ENCODE data around the gene CABCOCO1.

CABCOCO1 gene

DNA sequence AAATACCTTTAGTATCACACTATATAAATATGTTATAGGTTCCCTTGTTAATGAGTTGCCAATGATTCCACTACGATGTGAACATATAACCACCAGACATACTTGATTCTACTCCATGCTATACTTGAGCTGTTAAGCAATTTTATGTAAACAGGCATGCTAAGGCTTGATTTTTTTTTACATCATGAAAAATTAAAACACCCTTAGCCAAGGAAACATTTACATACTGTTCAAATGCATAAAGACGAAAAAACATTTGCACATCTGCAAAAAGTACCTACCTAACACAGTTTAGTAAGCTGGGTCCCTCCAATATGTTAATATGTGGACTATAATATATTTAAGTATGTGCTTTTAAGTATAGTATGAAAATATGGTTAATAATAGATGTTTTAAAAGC is 9.0 kb upstream of the CABCOCO1 start:
- no peaks in the 10 kb centered on the region for H3K36me3 ChIP-seq (replicated peaks; ENCODE audit: low read depth, low read length)
- no peak overlapping the region for H3K4me3 ChIP-seq (ENCODE audit: low read length)
- no peaks in the 10 kb centered on the region for H3K4me1 ChIP-seq (ENCODE audit: low read length)
- H3K79me2 ChIP-seq (ENCODE audit: low read length): no peaks in the 10 kb centered on the region
- H3K27me3 ChIP-seq (ENCODE audit: low read depth, low read length): no peaks in the 10 kb centered on the region
- H3K9me3 ChIP-seq (ENCODE audit: insufficient read depth, low read length): no peaks in the 10 kb centered on the region
- no peak overlapping the region for H2AFZ ChIP-seq (ENCODE audit: low read depth, low read length)
- H3K27ac ChIP-seq (ENCODE audit: low read length): no peak overlapping the region
- H3K4me2 ChIP-seq (ENCODE audit: low read length): no peak overlapping the region
- TF ChIP-seq, protein P1, sequence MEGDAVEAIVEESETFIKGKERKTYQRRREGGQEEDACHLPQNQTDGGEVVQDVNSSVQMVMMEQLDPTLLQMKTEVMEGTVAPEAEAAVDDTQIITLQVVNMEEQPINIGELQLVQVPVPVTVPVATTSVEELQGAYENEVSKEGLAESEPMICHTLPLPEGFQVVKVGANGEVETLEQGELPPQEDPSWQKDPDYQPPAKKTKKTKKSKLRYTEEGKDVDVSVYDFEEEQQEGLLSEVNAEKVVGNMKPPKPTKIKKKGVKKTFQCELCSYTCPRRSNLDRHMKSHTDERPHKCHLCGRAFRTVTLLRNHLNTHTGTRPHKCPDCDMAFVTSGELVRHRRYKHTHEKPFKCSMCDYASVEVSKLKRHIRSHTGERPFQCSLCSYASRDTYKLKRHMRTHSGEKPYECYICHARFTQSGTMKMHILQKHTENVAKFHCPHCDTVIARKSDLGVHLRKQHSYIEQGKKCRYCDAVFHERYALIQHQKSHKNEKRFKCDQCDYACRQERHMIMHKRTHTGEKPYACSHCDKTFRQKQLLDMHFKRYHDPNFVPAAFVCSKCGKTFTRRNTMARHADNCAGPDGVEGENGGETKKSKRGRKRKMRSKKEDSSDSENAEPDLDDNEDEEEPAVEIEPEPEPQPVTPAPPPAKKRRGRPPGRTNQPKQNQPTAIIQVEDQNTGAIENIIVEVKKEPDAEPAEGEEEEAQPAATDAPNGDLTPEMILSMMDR (IDR thresholded peaks at IDR 0.05; ENCODE audit: low read depth, low read length): no peak
- TF ChIP-seq EZH2phosphoT487 (IDR thresholded peaks at IDR 0.05; ENCODE audit: low read depth): no peak
- H4K20me1 ChIP-seq (ENCODE audit: insufficient read depth, low read length): no peaks in the 10 kb centered on the region
- H3K9ac ChIP-seq (ENCODE audit: low read length): no peak overlapping the region

DNA sequence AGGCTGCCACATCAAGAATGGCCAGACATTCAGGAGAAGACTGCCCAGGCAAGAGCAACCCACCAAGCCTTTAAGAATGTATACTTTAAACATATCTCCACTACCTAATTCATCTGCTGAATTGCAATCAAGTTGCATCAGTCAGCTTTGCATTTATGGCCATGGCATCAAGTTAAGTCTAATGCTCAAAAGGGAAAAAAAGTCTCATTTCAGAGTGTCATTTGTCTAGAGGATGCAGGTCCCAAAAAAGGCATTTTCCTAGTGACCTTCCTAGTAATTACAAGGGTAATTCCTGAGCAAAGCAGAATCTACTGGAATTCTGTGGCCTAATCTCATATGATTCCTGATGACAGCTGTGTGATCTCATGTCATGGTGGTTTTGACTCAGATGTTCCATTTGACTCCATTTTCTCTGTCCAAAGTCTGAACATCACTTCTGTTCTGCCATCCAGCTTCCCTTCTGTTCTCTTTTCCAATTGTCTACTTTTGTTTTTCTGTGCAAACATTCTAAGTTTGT is 7.3 kb upstream of the CABCOCO1 start:
- no peak overlapping the region for H2AFZ ChIP-seq (ENCODE audit: low read depth, low read length)
- TF ChIP-seq, protein P1 (IDR thresholded peaks at IDR 0.05; ENCODE audit: low read depth, low read length): no peak
- TF ChIP-seq EZH2phosphoT487 (IDR thresholded peaks at IDR 0.05; ENCODE audit: low read depth): no peak

DNA sequence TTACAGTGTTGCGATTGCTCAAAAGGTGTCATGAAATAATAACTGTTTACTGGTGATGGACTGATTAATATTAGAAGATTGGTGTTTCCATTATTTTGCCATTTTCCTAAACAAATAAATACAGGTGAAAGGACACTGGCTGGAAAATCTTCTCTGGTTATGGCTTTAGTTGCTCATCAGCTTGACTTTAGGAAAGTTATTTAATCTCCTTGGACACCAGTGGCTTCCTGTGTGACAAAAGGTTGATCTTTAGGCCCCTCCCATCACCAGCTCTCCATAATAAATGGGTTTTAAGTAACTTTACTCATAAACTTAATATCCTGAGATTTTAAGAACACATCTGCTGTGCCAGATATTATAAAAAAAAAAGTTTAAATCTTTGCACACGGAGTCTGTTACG is 737 bp downstream of the CABCOCO1 start:
- Histone ChIP-seq H3K9ac (ENCODE audit: low read length) (no peak overlapping the region), H3K4me2 (ENCODE audit: low read length) (no peak overlapping the region), H3K9me3 (ENCODE audit: insufficient read depth, low read length) (no peaks in the 10 kb centered on the region), H3K4me3 (ENCODE audit: low read length) (no peak overlapping the region), H3K36me3 (replicated peaks; ENCODE audit: low read depth, low read length) (no peaks in the 10 kb centered on the region), H3K27me3 (ENCODE audit: low read depth, low read length) (no peaks in the 10 kb centered on the region), H4K20me1 (ENCODE audit: insufficient read depth, low read length) (no peaks in the 10 kb centered on the region), H3K27ac (ENCODE audit: low read length) (no peak overlapping the region), H3K79me2 (ENCODE audit: low read length) (no peaks in the 10 kb centered on the region), H3K4me1 (ENCODE audit: low read length) (no peaks in the 10 kb centered on the region), H2AFZ (ENCODE audit: low read depth, low read length) (no peak overlapping the region)
- no peak for TF ChIP-seq EZH2phosphoT487 (IDR thresholded peaks at IDR 0.05; ENCODE audit: low read depth)
- TF ChIP-seq, protein P1 (IDR thresholded peaks at IDR 0.05; ENCODE audit: low read depth, low read length): no peak

More for the DNA sequence above, 7.3 kb upstream of the CABCOCO1 start:
- H3K79me2 ChIP-seq (ENCODE audit: low read length): no peaks in the 10 kb centered on the region
- H4K20me1 ChIP-seq (ENCODE audit: insufficient read depth, low read length): no peaks in the 10 kb centered on the region
- H3K27ac ChIP-seq (ENCODE audit: low read length): no peak overlapping the region
- no peaks in the 10 kb centered on the region for H3K27me3 ChIP-seq (ENCODE audit: low read depth, low read length)
- H3K9me3 ChIP-seq (ENCODE audit: insufficient read depth, low read length): no peaks in the 10 kb centered on the region
- no peak overlapping the region for H3K9ac ChIP-seq (ENCODE audit: low read length)
- no peaks in the 10 kb centered on the region for H3K36me3 ChIP-seq (replicated peaks; ENCODE audit: low read depth, low read length)
- no peak overlapping the region for H3K4me2 ChIP-seq (ENCODE audit: low read length)
- H3K4me3 ChIP-seq (ENCODE audit: low read length): no peak overlapping the region
- no peaks in the 10 kb centered on the region for H3K4me1 ChIP-seq (ENCODE audit: low read length)

DNA sequence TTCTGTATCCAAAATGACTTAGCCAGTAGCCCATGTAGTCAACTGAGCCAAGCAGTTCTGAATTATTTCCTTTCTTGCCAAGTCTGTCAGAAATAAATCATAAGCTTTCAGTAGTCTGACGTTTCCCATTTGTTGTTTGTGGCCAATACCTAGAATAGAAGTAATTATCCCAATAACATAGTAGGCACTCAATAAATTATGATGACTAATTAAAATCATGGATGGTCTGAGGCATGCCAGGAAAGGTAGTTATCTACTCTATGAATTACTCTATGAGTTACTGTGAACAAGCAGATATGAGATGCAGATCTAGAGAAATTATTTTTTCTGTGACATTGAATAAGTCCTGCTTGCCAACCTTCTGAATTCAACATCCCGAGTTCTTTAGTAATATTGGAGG is 2.3 kb downstream of the CABCOCO1 start:
- Histone ChIP-seq H3K27me3 (ENCODE audit: low read depth, low read length) (no peaks in the 10 kb centered on the region), H3K27ac (ENCODE audit: low read length) (no peak overlapping the region), H3K4me3 (ENCODE audit: low read length) (no peak overlapping the region), H2AFZ (ENCODE audit: low read depth, low read length) (no peak overlapping the region), H3K9me3 (ENCODE audit: insufficient read depth, low read length) (no peaks in the 10 kb centered on the region), H4K20me1 (ENCODE audit: insufficient read depth, low read length) (no peaks in the 10 kb centered on the region), H3K9ac (ENCODE audit: low read length) (no peak overlapping the region), H3K4me1 (ENCODE audit: low read length) (no peaks in the 10 kb centered on the region), H3K36me3 (replicated peaks; ENCODE audit: low read depth, low read length) (no peaks in the 10 kb centered on the region), H3K4me2 (ENCODE audit: low read length) (no peak overlapping the region), H3K79me2 (ENCODE audit: low read length) (no peaks in the 10 kb centered on the region)
- TF ChIP-seq EZH2phosphoT487 (IDR thresholded peaks at IDR 0.05; ENCODE audit: low read depth): no peak
- TF ChIP-seq, protein P1 (IDR thresholded peaks at IDR 0.05; ENCODE audit: low read depth, low read length): no peak
